ENCODE data around the gene ICAM2. TPM values are rescaled to one million over a fixed set of nuclear protein-coding genes. Genes with fewer than 3 reads are reported as not detected.

The ICAM2 gene
- total and polyA plus RNA-seq, 2 experiments from 2014 or later = 0.97 to 1.3 TPM

DNA sequence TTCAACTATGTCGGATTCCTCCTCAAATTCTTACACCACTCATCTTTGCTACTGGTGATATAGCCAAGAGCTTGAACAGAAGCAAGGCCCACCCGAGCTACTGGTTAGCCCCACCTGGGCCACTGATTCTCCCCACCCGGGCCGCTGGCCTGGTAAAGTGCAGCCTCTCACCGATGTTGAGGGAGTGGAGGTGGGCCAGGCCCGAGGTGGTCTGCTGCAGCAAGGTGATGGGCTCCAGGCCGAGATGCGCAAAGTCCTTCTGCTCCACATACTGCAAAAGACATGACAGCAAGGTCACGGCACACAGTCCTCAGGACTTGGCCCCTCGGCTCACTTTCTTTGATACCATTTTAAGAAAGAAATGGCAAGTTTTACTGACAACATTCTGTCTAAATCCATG, 32.7 kb upstream of the ICAM2 start:
- in situ Hi-C loops (cut with MboI) = no loop called here
- H3K4me3 ChIP-seq = no peak overlapping the region
- H3K27ac ChIP-seq = no peak overlapping the region
- no peak overlapping the region for H2AFZ ChIP-seq
- H3K9me2 ChIP-seq (ENCODE audit: insufficient read depth) = no peaks in the 10 kb centered on the region
- H3K9me3 ChIP-seq (ENCODE audit: low read depth) = no peaks in the 10 kb centered on the region
- H3K36me3 ChIP-seq (ENCODE audit: low read depth) = peaks cover 4% of the 10 kb centered on the region
- no peaks in the 10 kb centered on the region for H3K27me3 ChIP-seq (replicated peaks; ENCODE audit: insufficient read depth)
- H3K79me2 ChIP-seq (ENCODE audit: insufficient read depth) = no peaks in the 10 kb centered on the region
- no peaks in the 10 kb centered on the region for H3F3A ChIP-seq (ENCODE audit: insufficient read depth)
- no peaks in the 10 kb centered on the region for H4K20me1 ChIP-seq (ENCODE audit: insufficient read depth)
- no peak overlapping the region for H3K4me2 ChIP-seq (ENCODE audit: unreplicated experiment)
- no peaks in the 10 kb centered on the region for H3K4me1 ChIP-seq (ENCODE audit: insufficient read depth)
- no peak overlapping the region for H3K9ac ChIP-seq
- 92 to 93% methylated on average over 10 of the region's 10 CpGs for WGBS, 2 experiments (ENCODE audit: low coverage in 1 of 2, low lambda C conversion rate in 2 of 2, missing lambda C conversion rate in 2 of 2)
- TF ChIP-seq EZH2phosphoT487 (IDR thresholded peaks at IDR 0.05; ENCODE audit: insufficient read depth, low read depth) (no peak), EZH2 (IDR thresholded peaks at IDR 0.05; ENCODE audit: insufficient read depth, poor library complexity, severe bottlenecking) (no peak)
- DNase-seq = no peak

DNA sequence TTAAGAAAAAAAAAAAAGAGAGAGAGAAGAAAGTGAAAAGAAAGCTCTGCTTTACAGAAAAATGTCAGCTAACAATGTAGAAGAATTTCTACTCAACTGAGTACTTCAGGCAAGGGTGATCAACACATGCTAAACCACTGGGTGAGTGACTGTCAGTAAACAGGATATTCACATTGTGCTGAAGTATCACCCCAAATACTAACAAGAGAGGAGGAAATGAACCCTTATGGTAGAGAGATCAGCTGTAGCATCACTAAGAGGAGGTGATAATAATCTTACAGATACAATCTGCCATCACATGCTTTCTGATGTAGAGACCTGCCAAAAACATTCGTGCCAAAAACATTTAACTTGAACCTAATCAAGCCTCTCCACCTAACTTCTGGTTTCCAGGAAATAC, 30.7 kb upstream of the ICAM2 start:
- no peaks in the 10 kb centered on the region for H3K9me2 ChIP-seq (ENCODE audit: insufficient read depth)
- no peaks in the 10 kb centered on the region; the same call in none of the 2 replicates for H3K36me3 ChIP-seq (ENCODE audit: low read depth)

DNA sequence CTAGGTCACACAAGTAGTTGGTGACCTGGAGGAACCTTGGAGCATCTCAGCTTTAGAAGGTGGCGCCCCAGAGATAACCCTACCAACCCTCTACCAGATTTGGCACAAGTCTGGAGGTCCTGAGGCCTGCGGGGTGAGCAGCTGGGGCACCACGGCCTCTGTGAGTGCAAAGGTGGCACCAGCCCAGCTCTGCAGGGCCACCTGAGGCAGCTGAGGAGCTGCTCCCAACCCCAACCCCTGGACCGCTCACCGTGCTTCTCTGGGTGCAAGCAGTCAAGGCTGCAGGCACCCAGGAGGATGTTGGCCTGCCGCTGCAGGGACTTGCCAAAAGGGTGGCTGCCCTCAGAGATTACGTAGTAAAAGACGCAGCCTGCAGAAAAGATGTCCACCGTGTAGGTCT, 28.4 kb upstream of the ICAM2 start:
- Histone ChIP-seq H3K4me1 (ENCODE audit: insufficient read depth) (no peaks in the 10 kb centered on the region), H3K36me3 (ENCODE audit: low read depth) (no peaks in the 10 kb centered on the region; the same call in none of the 2 replicates), H3K9me3 (ENCODE audit: low read depth) (no peaks in the 10 kb centered on the region), H3K9ac (no peak overlapping the region), H3K27ac (no peak overlapping the region), H3F3A (ENCODE audit: insufficient read depth) (no peaks in the 10 kb centered on the region), H3K9me2 (ENCODE audit: insufficient read depth) (no peaks in the 10 kb centered on the region), H2AFZ (no peak overlapping the region), H4K20me1 (ENCODE audit: insufficient read depth) (no peaks in the 10 kb centered on the region), H3K27me3 (replicated peaks; ENCODE audit: insufficient read depth) (no peaks in the 10 kb centered on the region), H3K79me2 (ENCODE audit: insufficient read depth) (no peaks in the 10 kb centered on the region), H3K4me3 (no peak overlapping the region), H3K4me2 (ENCODE audit: unreplicated experiment) (no peak overlapping the region)
- no peak for DNase-seq
- WGBS, 2 experiments (ENCODE audit: low coverage in 1 of 2, low lambda C conversion rate in 2 of 2, missing lambda C conversion rate in 2 of 2) = 96 to 97% methylated on average over 9 of the region's 9 CpGs
- in situ Hi-C loops (cut with MboI) = no loop called here
- TF ChIP-seq EZH2phosphoT487 (IDR thresholded peaks at IDR 0.05; ENCODE audit: insufficient read depth, low read depth) (no peak), EZH2 (IDR thresholded peaks at IDR 0.05; ENCODE audit: insufficient read depth, poor library complexity, severe bottlenecking) (no peak)

More for the DNA sequence above, 30.7 kb upstream of the ICAM2 start:
- Histone ChIP-seq H2AFZ (no peak overlapping the region), H3F3A (ENCODE audit: insufficient read depth) (no peaks in the 10 kb centered on the region), H3K4me1 (ENCODE audit: insufficient read depth) (no peaks in the 10 kb centered on the region), H3K27me3 (replicated peaks; ENCODE audit: insufficient read depth) (no peaks in the 10 kb centered on the region), H4K20me1 (ENCODE audit: insufficient read depth) (no peaks in the 10 kb centered on the region), H3K4me2 (ENCODE audit: unreplicated experiment) (no peak overlapping the region), H3K9ac (no peak overlapping the region), H3K9me3 (ENCODE audit: low read depth) (no peaks in the 10 kb centered on the region), H3K79me2 (ENCODE audit: insufficient read depth) (no peaks in the 10 kb centered on the region), H3K4me3 (no peak overlapping the region), H3K27ac (no peak overlapping the region)
- no peak for DNase-seq
- 88 to 94% methylated on average over 1 of the region's 1 CpG for WGBS, 2 experiments (ENCODE audit: low coverage in 1 of 2, low lambda C conversion rate in 2 of 2, missing lambda C conversion rate in 2 of 2)
- TF ChIP-seq EZH2 (IDR thresholded peaks at IDR 0.05; ENCODE audit: insufficient read depth, poor library complexity, severe bottlenecking) = no peak
- no peak for TF ChIP-seq EZH2phosphoT487 (IDR thresholded peaks at IDR 0.05; ENCODE audit: insufficient read depth, low read depth)
- in situ Hi-C loops (cut with MboI) = no loop called here

DNA sequence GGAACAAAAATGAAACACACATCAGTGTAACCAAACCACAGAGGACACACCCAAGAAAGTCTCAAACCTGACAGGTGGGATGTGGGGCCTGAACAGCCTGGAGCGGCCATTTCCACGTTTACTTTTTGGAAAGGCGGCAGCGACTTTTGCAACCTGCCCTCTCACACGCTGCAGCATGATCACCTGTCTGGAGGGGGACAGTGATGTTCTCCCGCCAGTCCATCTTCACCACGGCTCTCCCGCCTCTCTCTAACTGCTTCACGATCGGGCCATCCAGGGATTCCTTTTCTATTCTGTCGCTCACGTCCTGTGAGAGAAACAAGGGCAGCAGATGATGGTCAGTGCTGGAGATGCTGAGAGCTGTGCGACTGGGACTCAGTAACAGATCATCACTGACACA, 24.7 kb upstream of the ICAM2 start:
- no peak overlapping the region for H3K9ac ChIP-seq
- in situ Hi-C loops (cut with MboI) = no loop called here
- no peaks in the 10 kb centered on the region; the same call in 1 of the 2 replicates for H3K36me3 ChIP-seq (ENCODE audit: low read depth)
- H3F3A ChIP-seq (ENCODE audit: insufficient read depth) = no peaks in the 10 kb centered on the region
- DNase-seq = no peak
- H2AFZ ChIP-seq = no peak overlapping the region
- no peaks in the 10 kb centered on the region for H3K9me3 ChIP-seq (ENCODE audit: low read depth)
- H3K4me2 ChIP-seq (ENCODE audit: unreplicated experiment) = no peak overlapping the region
- H3K4me3 ChIP-seq = no peak overlapping the region
- 88 to 90% methylated on average over 13 of the region's 13 CpGs for WGBS, 2 experiments (ENCODE audit: low coverage in 1 of 2, low lambda C conversion rate in 2 of 2, missing lambda C conversion rate in 2 of 2)
- H3K27me3 ChIP-seq (replicated peaks; ENCODE audit: insufficient read depth) = no peaks in the 10 kb centered on the region
- H3K9me2 ChIP-seq (ENCODE audit: insufficient read depth) = no peaks in the 10 kb centered on the region
- no peak for TF ChIP-seq EZH2phosphoT487 (IDR thresholded peaks at IDR 0.05; ENCODE audit: insufficient read depth, low read depth)
- no peak for TF ChIP-seq EZH2 (IDR thresholded peaks at IDR 0.05; ENCODE audit: insufficient read depth, poor library complexity, severe bottlenecking)
- no peaks in the 10 kb centered on the region for H3K79me2 ChIP-seq (ENCODE audit: insufficient read depth)
- H4K20me1 ChIP-seq (ENCODE audit: insufficient read depth) = no peaks in the 10 kb centered on the region
- no peak overlapping the region for H3K27ac ChIP-seq
- no peaks in the 10 kb centered on the region for H3K4me1 ChIP-seq (ENCODE audit: insufficient read depth)
